GM12878 (cell line): ENCODE data around the gene TNRC6B. TPM values are rescaled to one million over a fixed set of nuclear protein-coding genes. Genes with fewer than 3 reads are reported as not detected.

Source experiments
- ATAC-seq: fragments of 200-7000 bp; cut with Tn5 transposase; 3 replicates; pipeline ENCODE4 v1.9.1; 2020; ENCODE audit warnings: mild to moderate bottlenecking, moderate library complexity
- BruUV-seq: library from RNA; stranded (reverse); fragments of 400-500 nt; replicated peaks from 2 replicates; lab custom pipeline; 2021; lab: Mats Ljungman, UMichigan
- CTCF ChIA-PET: fragments of 300-600 bp; sonication (Branson Sonifier 250); formaldehyde crosslinking; extraction: SDS; loops from one replicate; lab custom pipeline; 2021; ENCODE audit warnings: inconsistent platforms; lab: Yijun Ruan, JAX
- POLR2A ChIA-PET: fragments of 350-600 bp; formaldehyde crosslinking; extraction: SDS; loops from one replicate; lab custom pipeline; 2021; ENCODE audit warnings: inconsistent platforms; lab: Charles Lee
- RAD21 ChIA-PET: fragments of 300-600 bp; sonication (Branson Sonifier 250); formaldehyde crosslinking; loops from one replicate; lab custom pipeline; 2023; ENCODE audit warnings: antibody characterized with exemption; ENCODE audit not compliant: unreplicated experiment; lab: Charles Lee
- SMC1A ChIA-PET: fragments of 300-600 bp; sonication (Branson Sonifier 250); formaldehyde crosslinking; loops from one replicate; lab custom pipeline; 2023; ENCODE audit not compliant: unreplicated experiment, uncharacterized antibody; lab: Charles Lee
- DNase-seq: peaks from one replicate; pipeline ENCODE4 v3.0.0-alpha.2; 2011; ENCODE audit warnings: low read depth, low spot score
- FAIRE-seq: peaks from 3 replicates; lab custom pipeline; 2011; peaks lifted over from hg19 to GRCh38; lab: Jason Lieb, UNC
- H2AFZ ChIP-seq: 2 replicates; pipeline ENCODE4 v1.6.0; 2011; ENCODE audit warnings: low read depth, low read length, control low read depth; ENCODE audit not compliant: control insufficient read depth
- H3K27ac ChIP-seq: 2 replicates; pipeline ENCODE4 v1.5.1; 2011; ENCODE audit warnings: control low read depth; ENCODE audit not compliant: control insufficient read depth, insufficient read depth
- H3K27me3 ChIP-seq, 2 experiments: replicated peaks in 1 of 2; 2 replicates each; pipeline versions ENCODE4 v1.6.0 to v1.6.1; 2011; ENCODE audit warnings: low read length in 1 of 2; ENCODE audit not compliant: control insufficient read depth in 2 of 2, insufficient read depth in 2 of 2
- H3K36me3 ChIP-seq, 2 experiments: 2 replicates each; pipeline ENCODE4 v1.5.1; 2011; ENCODE audit warnings: low read length in 1 of 2; ENCODE audit not compliant: control insufficient read depth in 2 of 2, insufficient read depth in 2 of 2
- H3K4me1 ChIP-seq: 2 replicates; pipeline ENCODE4 v1.6.1; 2011; ENCODE audit warnings: mild to moderate bottlenecking, low read length, moderate library complexity, mixed read lengths; ENCODE audit not compliant: control insufficient read depth, insufficient read depth
- H3K4me2 ChIP-seq: 2 replicates; pipeline ENCODE4 v1.6.0; 2011; ENCODE audit warnings: control low read depth; ENCODE audit not compliant: control insufficient read depth, insufficient read depth
- H3K4me3 ChIP-seq: fragments of 200-600 bp; sonication (generic); 2 replicates; pipeline ENCODE4 v1.5.1; 2016
- H3K79me2 ChIP-seq: 2 replicates; pipeline ENCODE4 v1.6.0; 2011; ENCODE audit warnings: low read length; ENCODE audit not compliant: control insufficient read depth, insufficient read depth
- H3K9ac ChIP-seq: 2 replicates; pipeline ENCODE4 v1.8.0; 2011; ENCODE audit warnings: low read length, control low read depth, mixed read lengths; ENCODE audit not compliant: control insufficient read depth, insufficient read depth
- H3K9me3 ChIP-seq: replicated peaks from 3 replicates; pipeline ENCODE4 v1.5.1; 2011; ENCODE audit warnings: mild to moderate bottlenecking, low read length; ENCODE audit not compliant: control insufficient read depth, insufficient read depth
- H4K20me1 ChIP-seq: 2 replicates; pipeline ENCODE4 v1.6.0; 2011; ENCODE audit not compliant: control insufficient read depth, insufficient read depth
- CBX3 ChIP-seq: fragments of 200-600 bp; sonication (generic); IDR thresholded peaks from 2 replicates; pipeline ENCODE4 v1.6.1; 2016; ENCODE audit warnings: low read depth, borderline replicate concordance
- CREM ChIP-seq: IDR thresholded peaks from 2 replicates; pipeline ENCODE4 v1.6.1; 2014; ENCODE audit warnings: antibody characterized with exemption, low read depth
- ELK1 ChIP-seq: IDR thresholded peaks from 2 replicates; pipeline ENCODE4 v1.6.1; 2012; ENCODE audit warnings: low read depth, low read length, improper control_type of control experiment
- EP300 ChIP-seq, 2 experiments: fragments of 150-350 bp in 1 of 2; IDR thresholded peaks; 2 replicates each; pipeline ENCODE4 v1.6.1; 2011 to 2012; ENCODE audit warnings: low read depth in 2 of 2, low read length in 2 of 2, borderline replicate concordance in 1 of 2, improper control_type of control experiment in 1 of 2, inconsistent platforms in 1 of 2; ENCODE audit not compliant: control insufficient read depth in 1 of 2
- FOXM1 ChIP-seq: IDR thresholded peaks from 2 replicates; pipeline ENCODE4 v1.6.1; 2012; ENCODE audit warnings: low read depth, mild to moderate bottlenecking, inconsistent platforms, low read length, moderate library complexity
- HDAC2 ChIP-seq: fragments of 200-600 bp; sonication (generic); IDR thresholded peaks from 2 replicates; pipeline ENCODE4 v1.6.1; 2017
- KDM1A ChIP-seq: fragments of 200-600 bp; sonication (generic); IDR thresholded peaks from 2 replicates; pipeline ENCODE4 v1.6.1; 2016; ENCODE audit warnings: borderline replicate concordance
- KLF5 ChIP-seq: fragments of 450-650 bp; IDR thresholded peaks from 2 replicates; pipeline ENCODE4 v1.6.1; 2014; ENCODE audit warnings: mild to moderate bottlenecking; ENCODE audit not compliant: partially characterized antibody
- MYC ChIP-seq: IDR thresholded peaks from 2 replicates; pipeline ENCODE4 v1.6.1; 2011; ENCODE audit warnings: mild to moderate bottlenecking, low read length, moderate library complexity, inconsistent platforms; ENCODE audit not compliant: insufficient read depth, insufficient replicate concordance, insufficient read length, severe bottlenecking
- NFXL1 ChIP-seq: fragments of 450-650 bp; IDR thresholded peaks from 2 replicates; pipeline ENCODE4 v1.6.1; 2017; ENCODE audit warnings: antibody characterized with exemption, mild to moderate bottlenecking, borderline replicate concordance
- NR2C1 ChIP-seq: fragments of 450-650 bp; IDR thresholded peaks from 2 replicates; pipeline ENCODE4 v1.6.1; 2017; ENCODE audit warnings: antibody characterized with exemption, mild to moderate bottlenecking, moderate library complexity
- PML ChIP-seq: IDR thresholded peaks from 2 replicates; pipeline ENCODE4 v1.6.1; 2012; ENCODE audit warnings: low read length, inconsistent platforms
- POLR2A ChIP-seq: IDR thresholded peaks from 2 replicates; pipeline ENCODE4 v1.6.1; 2011; ENCODE audit warnings: low read depth, mild to moderate bottlenecking, low read length
- POLR2AphosphoS5 ChIP-seq: IDR thresholded peaks from 2 replicates; pipeline ENCODE4 v1.6.1; 2011; ENCODE audit warnings: mild to moderate bottlenecking, low read length, inconsistent platforms
- RB1 ChIP-seq: fragments of 450-650 bp; formaldehyde crosslinking; IDR thresholded peaks from 2 replicates; pipeline ENCODE4 v1.6.1; 2017; ENCODE audit warnings: mild to moderate bottlenecking, borderline replicate concordance
- SMAD5 ChIP-seq: IDR thresholded peaks from 2 replicates; pipeline ENCODE4 v1.6.1; 2016; ENCODE audit warnings: antibody characterized with exemption, low read depth
- SUZ12 ChIP-seq: fragments of 200-600 bp; sonication (generic); IDR thresholded peaks from one replicate; pipeline ENCODE4 v1.6.1; 2018; ENCODE audit warnings: antibody characterized with exemption, mild to moderate bottlenecking; ENCODE audit not compliant: unreplicated experiment
- TARDBP ChIP-seq: IDR thresholded peaks from 2 replicates; pipeline ENCODE4 v1.6.1; 2016; ENCODE audit warnings: borderline replicate concordance
- TCF12 ChIP-seq: IDR thresholded peaks from 2 replicates; pipeline ENCODE4 v1.6.1; 2011; ENCODE audit warnings: low read depth, mild to moderate bottlenecking, low read length
- ZBED1 ChIP-seq: IDR thresholded peaks from 2 replicates; pipeline ENCODE4 v1.6.1; 2016; ENCODE audit warnings: borderline replicate concordance
- ZNF207 ChIP-seq: fragments of 450-650 bp; IDR thresholded peaks from 2 replicates; pipeline ENCODE4 v1.6.1; 2014; ENCODE audit warnings: antibody characterized with exemption, mild to moderate bottlenecking, borderline replicate concordance
- WGBS: methylation state at CpG from one replicate; pipeline ENCODE4 v1.1.6; 2016; ENCODE audit warnings: low lambda C conversion rate; ENCODE audit not compliant: insufficient replicate concordance, insufficient coverage; ENCODE audit errors: missing lambda C conversion rate; 5-methylcytosine and 5-hydroxymethylcytosine counted together
- in situ Hi-C: fragments of 300-500 bp; cut with MboI; formaldehyde crosslinking; loops from 9 replicates; pipeline ENCODE4 v1.14.3; 2018; ENCODE audit warnings: mixed read lengths
- intact Hi-C: fragments of 100-400 bp; cut with micrococcal nuclease; formaldehyde crosslinking; loops from one replicate; pipeline ENCODE4 v1.14.2; 2022; ENCODE audit not compliant: unreplicated experiment
- polyA plus RNA-seq, 11 experiments: library from polyadenylated mRNA; depleted of rRNA in 4 of 11; unstranded in 6 of 11; stranded (reverse) in 5 of 11; fragments of >200 nt; fragmentation: Nextera tagmentation in 4 of 11; fragmentation: Illumina TruSeq in 1 of 11; extraction: Ambion mirVana in 4 of 11; extraction: Trizol in 1 of 11; gene quantifications; 1 replicate in 1 of 11; 2 replicates in 10 of 11; pipeline versions ENCODE4 v1.2.1 to v1.2.3, GENCODE V29; 2011 to 2016; ENCODE audit warnings: inconsistent platforms in 2 of 11, missing spikeins in 2 of 11, low read depth in 1 of 11
- total RNA-seq, 4 experiments: library from RNA; depleted of rRNA in 3 of 4; stranded (reverse); fragments of >200 nt in 3 of 4; fragmentation: Illumina TruSeq in 1 of 4; extraction: Trizol in 1 of 4; gene quantifications; 2 replicates each; pipeline versions ENCODE4 v1.2.1 to v1.2.3, GENCODE V29; 2013 to 2021

The TNRC6B gene
- total and polyA plus RNA-seq, 10 of the 15 experiments (the other 5 are each of a cell fraction or from before 2014, with no cell fraction given): 3.6 to 32.8 (median 16.4) TPM

DNA sequence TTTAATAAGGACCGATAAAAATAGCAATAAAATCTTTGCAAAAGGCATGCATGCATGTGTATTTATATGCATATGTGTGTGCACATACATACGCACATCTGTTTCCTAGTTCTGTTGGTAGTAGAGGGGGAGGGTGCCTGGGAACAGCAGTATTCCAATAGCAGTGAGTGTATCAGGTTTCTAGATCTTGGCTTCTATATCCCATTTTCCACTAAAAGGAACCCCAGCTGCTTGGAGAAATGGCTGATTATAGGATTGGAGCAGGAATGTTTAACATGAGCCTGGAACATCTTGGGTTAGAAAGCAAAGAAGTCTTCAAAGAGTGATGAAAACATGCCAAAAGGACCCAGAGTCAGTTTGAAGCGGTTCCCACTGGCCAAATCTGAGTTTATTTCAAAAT is 21.0 kb downstream of the TNRC6B start (continued):
- TF ChIP-seq MYC (no peak), SMAD5 (no peak)
- TF ChIP-seq, all 136 proteins: peak for 0

DNA sequence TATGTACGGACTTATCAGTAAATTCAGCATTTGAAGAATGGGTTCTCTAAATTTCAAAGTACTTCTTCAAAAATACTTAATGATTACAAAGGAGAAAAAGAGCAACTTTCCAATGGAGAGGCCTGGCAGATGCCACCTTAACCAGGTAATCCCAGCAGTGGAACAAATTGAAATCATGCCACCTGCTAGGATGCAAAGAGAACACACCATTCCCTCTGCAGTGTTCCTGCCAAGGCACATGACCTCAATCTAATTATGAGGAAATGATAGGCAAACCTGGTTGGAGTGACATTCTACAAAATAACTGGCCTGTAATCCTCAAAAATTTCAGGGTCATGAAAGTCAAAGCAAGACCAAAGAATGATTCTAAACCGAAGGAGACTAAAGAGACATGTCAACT is 21.5 kb downstream of the TNRC6B start:
- TF ChIP-seq SMAD5 (no peak), PML (no peak), RB1 (no peak), FOXM1 (no peak), KLF5 (no peak), HDAC2 (no peak), TARDBP (no peak), ZNF207 (no peak), NFXL1 (no peak), CREM (no peak), CBX3 (no peak), TCF12 (no peak), SUZ12 (no peak), EP300 (IDR thresholded peaks at IDR 0.05; ENCODE audit: borderline replicate concordance in 1 of 2, control insufficient read depth in 1 of 2, low read depth in 2 of 2, low read length in 2 of 2) (no peak), KDM1A (no peak), ZBED1 (no peak), POLR2A (no peak), NR2C1 (no peak), POLR2AphosphoS5 (no peak), ELK1 (no peak)
- no peak for FAIRE-seq
- H3K27me3 ChIP-seq: no peaks in the 10 kb centered on the region
- H4K20me1 ChIP-seq: no peaks in the 10 kb centered on the region
- ChIA-PET SMC1A (interaction anchor here (0.6 to 1.0 kb wide), 3 partner anchors 11 to 145 kb away, joined by 3 to 4 read pairs (median 3); no protein-coding TSS in a partner anchor), CTCF (interaction anchor here (1.3 kb wide), 1 partner anchor 42 kb away, joined by 3 read pairs; no protein-coding TSS in a partner anchor), POLR2A (no interaction called here), RAD21 (no interaction called here)
- 78% methylated on average over 2 of the region's 2 CpGs for WGBS
- H3K27ac ChIP-seq: no peak overlapping the region
- DNase-seq: no peak
- no peak for ATAC-seq
- peaks cover 0 to 3% of the 10 kb centered on the region in 2 experiments; a peak in 2 of 4 replicates for H3K36me3 ChIP-seq
- in situ Hi-C loops (no loop called here), intact Hi-C loops (no loop called here)
- no peak overlapping the region for H3K9ac ChIP-seq
- no TSS peak for BruUV-seq
- no peaks in the 10 kb centered on the region for H3K9me3 ChIP-seq
- H3K4me2 ChIP-seq: no peak overlapping the region
- peaks cover 44% of the 10 kb centered on the region for H3K4me1 ChIP-seq
- peaks cover 60% of the 10 kb centered on the region for H3K79me2 ChIP-seq
- no peak overlapping the region for H3K4me3 ChIP-seq
- no peak overlapping the region for H2AFZ ChIP-seq
